GM12878 (cell line): ENCODE data around the gene C10orf143. TPM values are rescaled to one million over a fixed set of nuclear protein-coding genes. Genes with fewer than 3 reads are reported as not detected.

Experiments
- ATAC-seq: fragments of 200-7000 bp; cut with Tn5 transposase; 3 replicates; pipeline ENCODE4 v1.9.1; 2020; ENCODE audit warnings: mild to moderate bottlenecking, moderate library complexity
- BruUV-seq: library from RNA; stranded (reverse); fragments of 400-500 nt; replicated peaks from 2 replicates; lab custom pipeline; 2021; lab: Mats Ljungman, UMichigan
- CTCF ChIA-PET: fragments of 300-600 bp; sonication (Branson Sonifier 250); formaldehyde crosslinking; extraction: SDS; loops from one replicate; lab custom pipeline; 2021; ENCODE audit warnings: inconsistent platforms; lab: Yijun Ruan, JAX
- POLR2A ChIA-PET: fragments of 350-600 bp; formaldehyde crosslinking; extraction: SDS; loops from one replicate; lab custom pipeline; 2021; ENCODE audit warnings: inconsistent platforms; lab: Charles Lee
- RAD21 ChIA-PET: fragments of 300-600 bp; sonication (Branson Sonifier 250); formaldehyde crosslinking; loops from one replicate; lab custom pipeline; 2023; ENCODE audit warnings: antibody characterized with exemption; ENCODE audit not compliant: unreplicated experiment; lab: Charles Lee
- SMC1A ChIA-PET: fragments of 300-600 bp; sonication (Branson Sonifier 250); formaldehyde crosslinking; loops from one replicate; lab custom pipeline; 2023; ENCODE audit not compliant: unreplicated experiment, uncharacterized antibody; lab: Charles Lee
- DNase-seq: peaks from one replicate; pipeline ENCODE4 v3.0.0-alpha.2; 2011; ENCODE audit warnings: low read depth, low spot score
- FAIRE-seq: peaks from 3 replicates; lab custom pipeline; 2011; peaks lifted over from hg19 to GRCh38; lab: Jason Lieb, UNC
- H2AFZ ChIP-seq: 2 replicates; pipeline ENCODE4 v1.6.0; 2011; ENCODE audit warnings: low read depth, low read length, control low read depth; ENCODE audit not compliant: control insufficient read depth
- H3K27ac ChIP-seq: 2 replicates; pipeline ENCODE4 v1.5.1; 2011; ENCODE audit warnings: control low read depth; ENCODE audit not compliant: control insufficient read depth, insufficient read depth
- H3K27me3 ChIP-seq, 2 experiments: replicated peaks in 1 of 2; 2 replicates each; pipeline versions ENCODE4 v1.6.0 to v1.6.1; 2011; ENCODE audit warnings: low read length in 1 of 2; ENCODE audit not compliant: control insufficient read depth in 2 of 2, insufficient read depth in 2 of 2
- H3K36me3 ChIP-seq, 2 experiments: 2 replicates each; pipeline ENCODE4 v1.5.1; 2011; ENCODE audit warnings: low read length in 1 of 2; ENCODE audit not compliant: control insufficient read depth in 2 of 2, insufficient read depth in 2 of 2
- H3K4me1 ChIP-seq: 2 replicates; pipeline ENCODE4 v1.6.1; 2011; ENCODE audit warnings: mild to moderate bottlenecking, low read length, moderate library complexity, mixed read lengths; ENCODE audit not compliant: control insufficient read depth, insufficient read depth
- H3K4me2 ChIP-seq: 2 replicates; pipeline ENCODE4 v1.6.0; 2011; ENCODE audit warnings: control low read depth; ENCODE audit not compliant: control insufficient read depth, insufficient read depth
- H3K4me3 ChIP-seq: fragments of 200-600 bp; sonication (generic); 2 replicates; pipeline ENCODE4 v1.5.1; 2016
- H3K79me2 ChIP-seq: 2 replicates; pipeline ENCODE4 v1.6.0; 2011; ENCODE audit warnings: low read length; ENCODE audit not compliant: control insufficient read depth, insufficient read depth
- H3K9ac ChIP-seq: 2 replicates; pipeline ENCODE4 v1.8.0; 2011; ENCODE audit warnings: low read length, control low read depth, mixed read lengths; ENCODE audit not compliant: control insufficient read depth, insufficient read depth
- H3K9me3 ChIP-seq: replicated peaks from 3 replicates; pipeline ENCODE4 v1.5.1; 2011; ENCODE audit warnings: mild to moderate bottlenecking, low read length; ENCODE audit not compliant: control insufficient read depth, insufficient read depth
- H4K20me1 ChIP-seq: 2 replicates; pipeline ENCODE4 v1.6.0; 2011; ENCODE audit not compliant: control insufficient read depth, insufficient read depth
- BMI1 ChIP-seq: fragments of 450-650 bp; IDR thresholded peaks from 2 replicates; pipeline ENCODE4 v1.6.1; 2016; ENCODE audit warnings: mild to moderate bottlenecking, moderate library complexity, borderline replicate concordance
- CEBPB ChIP-seq, 2 experiments: fragments of 150-350 bp in 1 of 2; IDR thresholded peaks; 2 replicates each; pipeline ENCODE4 v1.6.1; 2012 to 2014; ENCODE audit warnings: low read depth in 2 of 2, low read length in 2 of 2, borderline replicate concordance in 1 of 2, inconsistent platforms in 1 of 2
- GATAD2B ChIP-seq: fragments of 450-650 bp; conservative IDR thresholded peaks from 2 replicates; pipeline ENCODE4 v1.6.1; 2017; ENCODE audit warnings: low read depth, mild to moderate bottlenecking, moderate library complexity
- HDAC2 ChIP-seq: fragments of 200-600 bp; sonication (generic); IDR thresholded peaks from 2 replicates; pipeline ENCODE4 v1.6.1; 2017
- KLF5 ChIP-seq: fragments of 450-650 bp; IDR thresholded peaks from 2 replicates; pipeline ENCODE4 v1.6.1; 2014; ENCODE audit warnings: mild to moderate bottlenecking; ENCODE audit not compliant: partially characterized antibody
- MTA2 ChIP-seq: fragments of 450-650 bp; IDR thresholded peaks from 2 replicates; pipeline ENCODE4 v1.6.1; 2016; ENCODE audit warnings: low read depth, mild to moderate bottlenecking, moderate library complexity
- MYC ChIP-seq: IDR thresholded peaks from 2 replicates; pipeline ENCODE4 v1.6.1; 2011; ENCODE audit warnings: mild to moderate bottlenecking, low read length, moderate library complexity, inconsistent platforms; ENCODE audit not compliant: insufficient read depth, insufficient replicate concordance, insufficient read length, severe bottlenecking
- NFIC ChIP-seq: IDR thresholded peaks from 2 replicates; pipeline ENCODE4 v1.6.1; 2012; ENCODE audit warnings: low read depth, mild to moderate bottlenecking, inconsistent platforms, low read length, moderate library complexity
- NR2C1 ChIP-seq: fragments of 450-650 bp; IDR thresholded peaks from 2 replicates; pipeline ENCODE4 v1.6.1; 2017; ENCODE audit warnings: antibody characterized with exemption, mild to moderate bottlenecking, moderate library complexity
- POU2F2 ChIP-seq: IDR thresholded peaks from 3 replicates; pipeline ENCODE4 v1.6.1; 2011; ENCODE audit warnings: low read depth, mild to moderate bottlenecking, low read length, borderline replicate concordance
- RUNX3 ChIP-seq: IDR thresholded peaks from 2 replicates; pipeline ENCODE4 v1.6.1; 2012; ENCODE audit warnings: low read length, inconsistent platforms
- SMC3 ChIP-seq: IDR thresholded peaks from 2 replicates; pipeline ENCODE4 v1.6.1; 2011; ENCODE audit warnings: low read length, improper control_type of control experiment, borderline replicate concordance
- SREBF2 ChIP-seq: IDR thresholded peaks from 2 replicates; pipeline ENCODE4 v1.6.1; 2012; ENCODE audit warnings: mild to moderate bottlenecking, low read length
- SUPT20H ChIP-seq: IDR thresholded peaks from 2 replicates; pipeline ENCODE4 v1.6.1; 2011; ENCODE audit warnings: low read depth, mild to moderate bottlenecking, low read length, moderate library complexity, borderline replicate concordance; ENCODE audit not compliant: control insufficient read depth
- WRNIP1 ChIP-seq: IDR thresholded peaks from 2 replicates; pipeline ENCODE4 v1.6.1; 2011; ENCODE audit warnings: low read depth, low read length, improper control_type of control experiment, borderline replicate concordance
- WGBS: methylation state at CpG from one replicate; pipeline ENCODE4 v1.1.6; 2016; ENCODE audit warnings: low lambda C conversion rate; ENCODE audit not compliant: insufficient replicate concordance, insufficient coverage; ENCODE audit errors: missing lambda C conversion rate; 5-methylcytosine and 5-hydroxymethylcytosine counted together
- in situ Hi-C: fragments of 300-500 bp; cut with MboI; formaldehyde crosslinking; loops from 9 replicates; pipeline ENCODE4 v1.14.3; 2018; ENCODE audit warnings: mixed read lengths
- intact Hi-C: fragments of 100-400 bp; cut with micrococcal nuclease; formaldehyde crosslinking; loops from one replicate; pipeline ENCODE4 v1.14.2; 2022; ENCODE audit not compliant: unreplicated experiment
- polyA plus RNA-seq, 11 experiments: library from polyadenylated mRNA; depleted of rRNA in 4 of 11; unstranded in 6 of 11; stranded (reverse) in 5 of 11; fragments of >200 nt; fragmentation: Nextera tagmentation in 4 of 11; fragmentation: Illumina TruSeq in 1 of 11; extraction: Ambion mirVana in 4 of 11; extraction: Trizol in 1 of 11; gene quantifications; 1 replicate in 1 of 11; 2 replicates in 10 of 11; pipeline versions ENCODE4 v1.2.1 to v1.2.3, GENCODE V29; 2011 to 2016; ENCODE audit warnings: inconsistent platforms in 2 of 11, missing spikeins in 2 of 11, low read depth in 1 of 11
- total RNA-seq, 4 experiments: library from RNA; depleted of rRNA in 3 of 4; stranded (reverse); fragments of >200 nt in 3 of 4; fragmentation: Illumina TruSeq in 1 of 4; extraction: Trizol in 1 of 4; gene quantifications; 2 replicates each; pipeline versions ENCODE4 v1.2.1 to v1.2.3, GENCODE V29; 2013 to 2021
- TF ChIP-seq, protein P1 (sequence below): IDR thresholded peaks from 2 replicates; pipeline ENCODE4 v1.6.1; 2012; ENCODE audit warnings: low read depth, low read length, improper control_type of control experiment
- TF ChIP-seq, protein P2 (sequence below): IDR thresholded peaks from 2 replicates; pipeline ENCODE4 v1.6.1; 2012; ENCODE audit warnings: improper control_type of control experiment, low read depth, low read length; ENCODE audit not compliant: insufficient replicate concordance

The C10orf143 gene
- total and polyA plus RNA-seq, 10 of the 15 experiments (the other 5 are each of a cell fraction or from before 2014, with no cell fraction given), result 0.64 to 7.9 (median 2.6) TPM

DNA sequence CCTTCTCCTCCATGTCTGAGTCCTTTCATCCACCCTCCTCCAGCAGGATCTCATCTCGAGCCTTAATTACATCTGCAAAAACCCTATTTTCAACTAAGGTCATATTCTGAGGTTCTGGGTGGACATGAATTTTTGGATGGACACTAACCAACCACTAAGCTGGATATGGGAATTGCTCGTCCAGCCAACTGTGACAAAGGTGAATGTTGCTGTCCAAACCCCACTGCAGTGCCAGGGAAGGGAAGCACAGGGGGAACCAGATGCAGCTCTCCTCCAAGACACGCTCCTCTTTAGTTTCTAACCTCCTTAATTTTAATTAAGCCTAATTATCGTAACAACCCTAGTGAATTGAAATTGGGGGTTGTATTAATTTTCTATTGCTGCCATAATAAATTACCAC, 81.4 kb downstream of the C10orf143 start:
- POLR2A ChIA-PET, result no interaction called here
- no TSS peak for BruUV-seq
- ATAC-seq, result no peak

More for the DNA sequence above, 81.4 kb downstream of the C10orf143 start:
- H3K36me3 ChIP-seq, result no peaks in the 10 kb centered on the region
- H3K4me3 ChIP-seq, result no peak overlapping the region
- no peaks in the 10 kb centered on the region for H3K4me1 ChIP-seq
- no peak for FAIRE-seq
- no peak overlapping the region for H3K27ac ChIP-seq
- in situ Hi-C loops (no loop called here), intact Hi-C loops (no loop called here)
- RAD21 ChIA-PET, result no interaction called here
- no peak overlapping the region for H3K9ac ChIP-seq
- no peak for DNase-seq
- CTCF ChIA-PET, result no interaction called here
- no peak overlapping the region for H3K4me2 ChIP-seq
- TF ChIP-seq MYC (no peak), NFIC (no peak), MTA2 (no peak), GATAD2B (no peak), BMI1 (no peak), WRNIP1 (no peak), RUNX3 (no peak), SUPT20H (no peak), SREBF2 (no peak), HDAC2 (no peak), NR2C1 (no peak), POU2F2 (no peak), CEBPB (IDR thresholded peaks at IDR 0.05; ENCODE audit: borderline replicate concordance in 1 of 2, low read depth in 2 of 2, low read length in 2 of 2) (no peak), SMC3 (no peak), KLF5 (no peak)
- TF ChIP-seq, protein P1, sequence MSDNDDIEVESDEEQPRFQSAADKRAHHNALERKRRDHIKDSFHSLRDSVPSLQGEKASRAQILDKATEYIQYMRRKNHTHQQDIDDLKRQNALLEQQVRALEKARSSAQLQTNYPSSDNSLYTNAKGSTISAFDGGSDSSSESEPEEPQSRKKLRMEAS, result no peak
- TF ChIP-seq, protein P2, sequence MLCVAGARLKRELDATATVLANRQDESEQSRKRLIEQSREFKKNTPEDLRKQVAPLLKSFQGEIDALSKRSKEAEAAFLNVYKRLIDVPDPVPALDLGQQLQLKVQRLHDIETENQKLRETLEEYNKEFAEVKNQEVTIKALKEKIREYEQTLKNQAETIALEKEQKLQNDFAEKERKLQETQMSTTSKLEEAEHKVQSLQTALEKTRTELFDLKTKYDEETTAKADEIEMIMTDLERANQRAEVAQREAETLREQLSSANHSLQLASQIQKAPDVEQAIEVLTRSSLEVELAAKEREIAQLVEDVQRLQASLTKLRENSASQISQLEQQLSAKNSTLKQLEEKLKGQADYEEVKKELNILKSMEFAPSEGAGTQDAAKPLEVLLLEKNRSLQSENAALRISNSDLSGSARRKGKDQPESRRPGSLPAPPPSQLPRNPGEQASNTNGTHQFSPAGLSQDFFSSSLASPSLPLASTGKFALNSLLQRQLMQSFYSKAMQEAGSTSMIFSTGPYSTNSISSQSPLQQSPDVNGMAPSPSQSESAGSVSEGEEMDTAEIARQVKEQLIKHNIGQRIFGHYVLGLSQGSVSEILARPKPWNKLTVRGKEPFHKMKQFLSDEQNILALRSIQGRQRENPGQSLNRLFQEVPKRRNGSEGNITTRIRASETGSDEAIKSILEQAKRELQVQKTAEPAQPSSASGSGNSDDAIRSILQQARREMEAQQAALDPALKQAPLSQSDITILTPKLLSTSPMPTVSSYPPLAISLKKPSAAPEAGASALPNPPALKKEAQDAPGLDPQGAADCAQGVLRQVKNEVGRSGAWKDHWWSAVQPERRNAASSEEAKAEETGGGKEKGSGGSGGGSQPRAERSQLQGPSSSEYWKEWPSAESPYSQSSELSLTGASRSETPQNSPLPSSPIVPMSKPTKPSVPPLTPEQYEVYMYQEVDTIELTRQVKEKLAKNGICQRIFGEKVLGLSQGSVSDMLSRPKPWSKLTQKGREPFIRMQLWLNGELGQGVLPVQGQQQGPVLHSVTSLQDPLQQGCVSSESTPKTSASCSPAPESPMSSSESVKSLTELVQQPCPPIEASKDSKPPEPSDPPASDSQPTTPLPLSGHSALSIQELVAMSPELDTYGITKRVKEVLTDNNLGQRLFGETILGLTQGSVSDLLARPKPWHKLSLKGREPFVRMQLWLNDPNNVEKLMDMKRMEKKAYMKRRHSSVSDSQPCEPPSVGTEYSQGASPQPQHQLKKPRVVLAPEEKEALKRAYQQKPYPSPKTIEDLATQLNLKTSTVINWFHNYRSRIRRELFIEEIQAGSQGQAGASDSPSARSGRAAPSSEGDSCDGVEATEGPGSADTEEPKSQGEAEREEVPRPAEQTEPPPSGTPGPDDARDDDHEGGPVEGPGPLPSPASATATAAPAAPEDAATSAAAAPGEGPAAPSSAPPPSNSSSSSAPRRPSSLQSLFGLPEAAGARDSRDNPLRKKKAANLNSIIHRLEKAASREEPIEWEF, result no peak
- WGBS, result 11% methylated on average over 4 of the region's 4 CpGs
- no peaks in the 10 kb centered on the region for H3K9me3 ChIP-seq
- H2AFZ ChIP-seq, result no peak overlapping the region
- no peaks in the 10 kb centered on the region for H3K27me3 ChIP-seq
- SMC1A ChIA-PET, result no interaction called here
- no peaks in the 10 kb centered on the region for H3K79me2 ChIP-seq
- H4K20me1 ChIP-seq, result no peaks in the 10 kb centered on the region
